A549 (cell line): ENCODE data around the gene IL1R1. TPM values are rescaled to one million over a fixed set of nuclear protein-coding genes. Genes with fewer than 3 reads are reported as not detected.

Source experiments
- ATAC-seq, 2 experiments: fragments of 200-7000 bp in 1 of 2; fragments of >200 bp in 1 of 2; cut with Nextera tagmentation in 1 of 2; cut with Tn5 transposase in 1 of 2; 3 replicates each; pipeline versions ENCODE4 v1.8.0 to v1.9.1; 2018 to 2020; ENCODE audit warnings: mild to moderate bottlenecking in 1 of 2, moderate library complexity in 1 of 2
- CTCF ChIA-PET: fragments of 300-600 bp; sonication (Branson Sonifier 250); formaldehyde crosslinking; extraction: SDS; loops from one replicate; lab custom pipeline; 2021; ENCODE audit warnings: antibody characterized with exemption, inconsistent platforms; lab: Yijun Ruan, JAX
- POLR2A ChIA-PET: fragments of 350-600 bp; formaldehyde crosslinking; extraction: SDS; loops from one replicate; lab custom pipeline; 2021; ENCODE audit warnings: antibody characterized with exemption, inconsistent platforms; lab: Yijun Ruan, JAX
- DNase-seq, 2 experiments: peaks; one replicate each; pipeline versions ENCODE4 v3.0.0 to v3.0.0-alpha.2; 2011 to 2016; ENCODE audit warnings: low read depth in 1 of 2, low spot score in 1 of 2
- FAIRE-seq: peaks from 2 replicates; lab custom pipeline; 2011; peaks lifted over from hg19 to GRCh38; lab: Jason Lieb, UNC
- H3K27ac ChIP-seq, 2 experiments: fragments of >200 bp; sonication (Bioruptor Twin); formaldehyde crosslinking; 3 replicates each; pipeline ENCODE4 v1.5.1; 2016 to 2017
- H3K4me1 ChIP-seq: fragments of >200 bp; sonication (Bioruptor Twin); formaldehyde crosslinking; 3 replicates; pipeline ENCODE4 v1.6.1; 2016
- H3K4me2 ChIP-seq: fragments of >200 bp; sonication (Bioruptor Twin); formaldehyde crosslinking; 3 replicates; pipeline ENCODE4 v1.6.1; 2016
- H3K4me3 ChIP-seq: fragments of >200 bp; sonication (Bioruptor Twin); formaldehyde crosslinking; 3 replicates; pipeline ENCODE4 v1.5.1; 2016
- H3K9me3 ChIP-seq: fragments of >200 bp; sonication (Bioruptor Twin); formaldehyde crosslinking; 3 replicates; pipeline ENCODE4 v1.6.1; 2016
- BHLHE40 ChIP-seq: IDR thresholded peaks from 2 replicates; pipeline ENCODE4 v1.6.1; 2012; ENCODE audit warnings: low read depth, low read length, inconsistent platforms
- CBX8 ChIP-seq: fragments of 200-600 bp; sonication (generic); IDR thresholded peaks from 2 replicates; pipeline ENCODE4 v1.6.1; 2016
- CHD4 ChIP-seq: fragments of 200-600 bp; sonication (generic); IDR thresholded peaks from 2 replicates; pipeline ENCODE4 v1.6.1; 2016; ENCODE audit warnings: antibody characterized with exemption, mild to moderate bottlenecking, borderline replicate concordance
- EHMT2 ChIP-seq: fragments of 200-600 bp; sonication (generic); IDR thresholded peaks from 2 replicates; pipeline ENCODE4 v1.6.1; 2016; ENCODE audit warnings: antibody characterized with exemption, low read depth, mild to moderate bottlenecking, moderate library complexity
- ESRRA ChIP-seq: fragments of 150-350 bp; IDR thresholded peaks from 2 replicates; pipeline ENCODE4 v1.6.1; 2014; ENCODE audit warnings: mild to moderate bottlenecking, low read length, borderline replicate concordance
- FOSL2 ChIP-seq, 2 experiments: fragments of 450-650 bp in 1 of 2; fragments of >200 bp in 1 of 2; sonication (Bioruptor Twin) in 1 of 2; formaldehyde crosslinking; IDR thresholded peaks; 2 replicates each; pipeline versions ENCODE4 v1.5.0 to v1.6.1; 2016 to 2020; ENCODE audit warnings: mild to moderate bottlenecking in 1 of 2, moderate library complexity in 1 of 2
- FOXS1 ChIP-seq: fragments of 250-450 bp; sonication (Bioruptor Pico); IDR thresholded peaks from 2 replicates; pipeline ENCODE4 v1.5.0; 2020; ENCODE audit warnings: mild to moderate bottlenecking, moderate library complexity
- HOXA7 ChIP-seq: fragments of 250-450 bp; sonication (Bioruptor Pico); IDR thresholded peaks from 2 replicates; pipeline ENCODE4 v1.5.0; 2020; ENCODE audit warnings: mild to moderate bottlenecking, moderate library complexity
- JUN ChIP-seq, 2 experiments: fragments of >200 bp; sonication (Bioruptor Twin); formaldehyde crosslinking; IDR thresholded peaks; 2 replicates in 1 of 2; 3 replicates in 1 of 2; pipeline ENCODE4 v1.6.1; 2016 to 2017
- JUNB ChIP-seq: fragments of >200 bp; sonication (Bioruptor Twin); formaldehyde crosslinking; IDR thresholded peaks from 2 replicates; pipeline ENCODE4 v1.6.1; 2016
- KDM5A ChIP-seq: fragments of 200-600 bp; sonication (generic); IDR thresholded peaks from 2 replicates; pipeline ENCODE4 v1.6.1; 2016; ENCODE audit warnings: antibody characterized with exemption, mild to moderate bottlenecking
- MAFK ChIP-seq: fragments of 450-650 bp; IDR thresholded peaks from 2 replicates; pipeline ENCODE4 v1.6.1; 2014; ENCODE audit not compliant: partially characterized antibody
- MYC ChIP-seq: IDR thresholded peaks from 2 replicates; pipeline ENCODE4 v1.6.1; 2012; ENCODE audit warnings: mild to moderate bottlenecking, inconsistent platforms, low read length, improper control_type of control experiment, borderline replicate concordance
- POLR2A ChIP-seq: IDR thresholded peaks from 2 replicates; pipeline ENCODE4 v1.6.1; 2012; ENCODE audit warnings: mild to moderate bottlenecking, low read length
- RARB ChIP-seq: fragments of 250-450 bp; sonication (Bioruptor Pico); IDR thresholded peaks from 2 replicates; pipeline ENCODE4 v1.8.0; 2021; ENCODE audit warnings: mild to moderate bottlenecking, moderate library complexity
- SMC3 ChIP-seq: fragments of >200 bp; sonication (Bioruptor Twin); formaldehyde crosslinking; IDR thresholded peaks from 3 replicates; pipeline ENCODE4 v1.6.1; 2018; ENCODE audit warnings: inconsistent platforms
- ZC3H11A ChIP-seq: fragments of 450-650 bp; IDR thresholded peaks from 2 replicates; pipeline ENCODE4 v1.6.1; 2014; ENCODE audit warnings: antibody characterized with exemption, mild to moderate bottlenecking
- ZNF302 ChIP-seq: fragments of 250-450 bp; sonication (Bioruptor Pico); IDR thresholded peaks from 2 replicates; pipeline ENCODE4 v1.9.0; 2021; ENCODE audit warnings: inconsistent platforms, mild to moderate bottlenecking, moderate library complexity
- WGBS: methylation state at CpG from one replicate; pipeline ENCODE4 v1.1.6; 2017; ENCODE audit errors: missing lambda C conversion rate; 5-methylcytosine and 5-hydroxymethylcytosine counted together
- polyA plus RNA-seq, 4 experiments: library from polyadenylated mRNA; depleted of rRNA in 3 of 4; stranded (reverse); fragments of >200 nt; fragmentation: RNase III in 1 of 4; extraction: RNeasy Plus Mini Kit Qiagen cat#74134 plus additional on column Dnase treatment in 1 of 4; gene quantifications; 2 replicates in 3 of 4; 3 replicates in 1 of 4; pipeline ENCODE4 v1.2.3, GENCODE V29; 2011 to 2017
- TF ChIP-seq, protein P1 (sequence below): IDR thresholded peaks from 2 replicates; pipeline ENCODE4 v1.6.1; 2012
- TF ChIP-seq, protein P2 (sequence below): fragments of 250-450 bp; sonication (Bioruptor Pico); IDR thresholded peaks from 2 replicates; pipeline ENCODE4 v1.5.0; 2020; ENCODE audit warnings: low read depth, mild to moderate bottlenecking, moderate library complexity
- TF ChIP-seq, protein P3 (sequence below): IDR thresholded peaks from 2 replicates; pipeline ENCODE4 v1.6.1; 2012; ENCODE audit warnings: low read depth, borderline replicate concordance
- TF ChIP-seq, protein P4 (sequence below): IDR thresholded peaks from 2 replicates; pipeline ENCODE4 v1.6.1; 2012
- TF ChIP-seq, protein P5 (sequence below): fragments of >200 bp; sonication (Bioruptor Twin); formaldehyde crosslinking; IDR thresholded peaks from 3 replicates; pipeline ENCODE4 v1.5.1; 2016

IL1R1 gene
- polyA plus RNA-seq, 2 of the 4 experiments (the other 2 are of a cell fraction) = 32.5 to 34.7 TPM

DNA sequence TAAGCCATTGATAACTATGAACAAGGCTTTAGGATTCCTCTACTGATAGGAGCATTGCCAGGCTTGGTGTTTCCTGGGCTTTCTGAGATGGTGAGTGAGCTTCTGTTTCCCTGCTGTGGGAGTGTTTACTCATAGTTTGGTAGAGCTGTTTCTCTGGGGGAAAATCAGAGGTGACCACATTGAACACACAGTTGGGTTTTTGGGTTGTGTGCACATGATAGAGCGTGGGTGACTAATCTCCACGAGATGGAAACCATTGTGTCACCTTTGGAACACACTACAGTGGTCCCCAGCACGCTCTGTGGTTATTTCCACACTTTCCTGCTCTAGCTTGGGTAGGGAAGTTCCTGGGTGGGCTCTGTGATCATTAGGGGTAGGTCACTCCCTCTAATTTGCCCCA lies 5.4 kb downstream of the IL1R1 start:
- Histone ChIP-seq H3K4me3 (no peak overlapping the region), H3K4me2 (no peak overlapping the region), H3K27ac (no peak overlapping the region), H3K4me1 (no peaks in the 10 kb centered on the region)
- DNase-seq = no peak
- no peak for ATAC-seq
- no peak for TF ChIP-seq FOXS1 (CRISPR knock-in tag)
- TF ChIP-seq ESRRA = no peak
- TF ChIP-seq, all 56 proteins: peak for 0
- ChIA-PET CTCF (interaction anchor here (1.0 to 1.9 kb wide), 2 partner anchors 86 to 128 kb away, joined by 3 to 8 read pairs; no protein-coding TSS in a partner anchor), POLR2A (no interaction called here)
- WGBS = 95% methylated on average over 3 of the region's 3 CpGs
- H3K9me3 ChIP-seq = peaks cover 79% of the 10 kb centered on the region
- FAIRE-seq = no peak

DNA sequence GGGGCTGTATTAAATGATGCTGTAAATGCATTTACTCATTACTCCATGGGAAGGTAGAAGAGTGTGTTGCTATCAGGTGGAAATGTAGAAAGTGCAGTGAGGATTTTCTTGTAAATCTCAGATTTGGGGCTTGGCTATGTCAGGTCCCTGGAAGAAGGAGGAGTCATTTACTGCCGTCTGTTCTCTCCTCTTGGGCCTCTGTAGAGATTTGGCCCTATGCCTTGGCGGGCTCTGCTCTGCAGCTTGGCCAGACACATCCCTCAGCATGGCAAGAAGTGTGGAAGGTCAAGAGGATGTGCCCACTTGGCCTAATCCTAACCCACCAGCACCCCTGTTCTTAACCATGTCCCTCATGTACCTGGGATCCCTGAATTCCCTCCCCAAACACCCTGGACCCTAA lies 6.7 kb downstream of the IL1R1 start:
- CTCF ChIA-PET = interaction anchor here (0.9 to 1.9 kb wide), 5 partner anchors 17 to 265 kb away, joined by 3 to 8 read pairs (median 4); no protein-coding TSS in a partner anchor
- ATAC-seq (no peak), DNase-seq (no peak), FAIRE-seq (no peak)
- Histone ChIP-seq H3K4me3 (no peak overlapping the region), H3K4me1 (no peaks in the 10 kb centered on the region), H3K4me2 (no peak overlapping the region), H3K9me3 (peaks cover 69% of the 10 kb centered on the region), H3K27ac (no peak overlapping the region)
- 95% methylated on average over 2 of the region's 2 CpGs for WGBS
- POLR2A ChIA-PET = no interaction called here
- TF ChIP-seq, protein P1, sequence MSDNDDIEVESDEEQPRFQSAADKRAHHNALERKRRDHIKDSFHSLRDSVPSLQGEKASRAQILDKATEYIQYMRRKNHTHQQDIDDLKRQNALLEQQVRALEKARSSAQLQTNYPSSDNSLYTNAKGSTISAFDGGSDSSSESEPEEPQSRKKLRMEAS = no peak
- TF ChIP-seq MAFK (no peak), ZNF302 (CRISPR knock-in tag) (no peak), RARB (CRISPR knock-in tag) (no peak), EHMT2 (no peak), JUN (IDR thresholded peaks at IDR 0.05) (no peak), SMC3 (no peak), ESRRA (no peak), POLR2A (no peak), KDM5A (no peak), HOXA7 (CRISPR knock-in tag) (no peak), CHD4 (no peak), ZC3H11A (no peak), MYC (no peak), FOXS1 (CRISPR knock-in tag) (no peak)
- TF ChIP-seq, protein P2, sequence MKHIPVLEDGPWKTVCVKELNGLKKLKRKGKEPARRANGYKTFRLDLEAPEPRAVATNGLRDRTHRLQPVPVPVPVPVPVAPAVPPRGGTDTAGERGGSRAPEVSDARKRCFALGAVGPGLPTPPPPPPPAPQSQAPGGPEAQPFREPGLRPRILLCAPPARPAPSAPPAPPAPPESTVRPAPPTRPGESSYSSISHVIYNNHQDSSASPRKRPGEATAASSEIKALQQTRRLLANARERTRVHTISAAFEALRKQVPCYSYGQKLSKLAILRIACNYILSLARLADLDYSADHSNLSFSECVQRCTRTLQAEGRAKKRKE (CRISPR knock-in tag) = no peak

DNA sequence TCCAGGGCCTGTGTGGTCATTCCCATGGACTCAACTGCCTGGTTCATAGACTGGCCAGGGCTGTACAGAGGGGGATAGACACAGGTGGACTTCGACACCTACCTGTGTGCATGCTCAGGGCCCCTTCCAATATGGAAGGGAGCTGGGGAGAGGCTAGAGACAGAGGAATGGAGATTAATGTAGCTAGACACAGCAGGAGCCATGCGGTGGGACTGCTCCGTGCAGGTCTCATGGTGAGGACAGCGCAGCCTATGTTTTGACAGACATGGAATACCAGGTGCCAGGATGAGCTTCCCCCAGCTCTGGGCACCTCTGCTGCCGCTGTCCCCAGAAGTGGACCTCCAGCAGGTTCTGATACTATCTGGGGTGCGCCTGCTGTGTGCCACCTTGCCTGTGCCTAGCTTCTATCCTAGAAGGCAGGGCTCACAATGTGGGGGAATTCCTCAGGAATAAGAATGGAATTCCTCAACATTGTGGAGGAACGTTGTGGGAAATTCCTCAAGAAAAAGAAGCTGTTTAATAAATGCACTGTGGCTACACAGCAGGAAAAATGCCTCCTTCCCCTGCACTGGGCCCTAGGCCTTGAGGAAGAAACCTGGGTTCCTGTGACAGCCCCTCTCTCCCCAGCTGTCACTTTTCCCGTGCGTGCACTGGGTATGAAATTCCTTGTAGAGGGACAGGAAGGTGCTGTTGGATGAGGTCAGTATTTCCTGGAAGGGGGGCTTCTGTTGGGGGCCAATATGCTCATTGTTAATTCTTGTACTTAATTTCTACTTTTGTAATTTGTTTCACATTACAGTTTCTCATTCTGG lies 7.3 kb downstream of the IL1R1 start:
- WGBS = 92% methylated on average over 9 of the region's 9 CpGs
- DNase-seq = no peak
- TF ChIP-seq ZC3H11A (no peak), JUNB (no peak), BHLHE40 (no peak), KDM5A (no peak), EHMT2 (no peak), FOSL2 (IDR thresholded peaks at IDR 0.05) (no peak), FOSL2 (CRISPR knock-in tag; IDR thresholded peaks at IDR 0.05) (no peak), RARB (CRISPR knock-in tag) (no peak), CBX8 (no peak)
- TF ChIP-seq, protein P3, sequence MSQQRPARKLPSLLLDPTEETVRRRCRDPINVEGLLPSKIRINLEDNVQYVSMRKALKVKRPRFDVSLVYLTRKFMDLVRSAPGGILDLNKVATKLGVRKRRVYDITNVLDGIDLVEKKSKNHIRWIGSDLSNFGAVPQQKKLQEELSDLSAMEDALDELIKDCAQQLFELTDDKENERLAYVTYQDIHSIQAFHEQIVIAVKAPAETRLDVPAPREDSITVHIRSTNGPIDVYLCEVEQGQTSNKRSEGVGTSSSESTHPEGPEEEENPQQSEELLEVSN = no peak
- TF ChIP-seq, protein P4, sequence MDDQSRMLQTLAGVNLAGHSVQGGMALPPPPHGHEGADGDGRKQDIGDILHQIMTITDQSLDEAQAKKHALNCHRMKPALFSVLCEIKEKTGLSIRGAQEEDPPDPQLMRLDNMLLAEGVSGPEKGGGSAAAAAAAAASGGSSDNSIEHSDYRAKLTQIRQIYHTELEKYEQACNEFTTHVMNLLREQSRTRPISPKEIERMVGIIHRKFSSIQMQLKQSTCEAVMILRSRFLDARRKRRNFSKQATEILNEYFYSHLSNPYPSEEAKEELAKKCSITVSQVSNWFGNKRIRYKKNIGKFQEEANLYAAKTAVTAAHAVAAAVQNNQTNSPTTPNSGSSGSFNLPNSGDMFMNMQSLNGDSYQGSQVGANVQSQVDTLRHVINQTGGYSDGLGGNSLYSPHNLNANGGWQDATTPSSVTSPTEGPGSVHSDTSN = no peak
- TF ChIP-seq, protein P5, sequence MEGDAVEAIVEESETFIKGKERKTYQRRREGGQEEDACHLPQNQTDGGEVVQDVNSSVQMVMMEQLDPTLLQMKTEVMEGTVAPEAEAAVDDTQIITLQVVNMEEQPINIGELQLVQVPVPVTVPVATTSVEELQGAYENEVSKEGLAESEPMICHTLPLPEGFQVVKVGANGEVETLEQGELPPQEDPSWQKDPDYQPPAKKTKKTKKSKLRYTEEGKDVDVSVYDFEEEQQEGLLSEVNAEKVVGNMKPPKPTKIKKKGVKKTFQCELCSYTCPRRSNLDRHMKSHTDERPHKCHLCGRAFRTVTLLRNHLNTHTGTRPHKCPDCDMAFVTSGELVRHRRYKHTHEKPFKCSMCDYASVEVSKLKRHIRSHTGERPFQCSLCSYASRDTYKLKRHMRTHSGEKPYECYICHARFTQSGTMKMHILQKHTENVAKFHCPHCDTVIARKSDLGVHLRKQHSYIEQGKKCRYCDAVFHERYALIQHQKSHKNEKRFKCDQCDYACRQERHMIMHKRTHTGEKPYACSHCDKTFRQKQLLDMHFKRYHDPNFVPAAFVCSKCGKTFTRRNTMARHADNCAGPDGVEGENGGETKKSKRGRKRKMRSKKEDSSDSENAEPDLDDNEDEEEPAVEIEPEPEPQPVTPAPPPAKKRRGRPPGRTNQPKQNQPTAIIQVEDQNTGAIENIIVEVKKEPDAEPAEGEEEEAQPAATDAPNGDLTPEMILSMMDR = no peak
- no peak for FAIRE-seq
- H3K9me3 ChIP-seq = peaks cover 63% of the 10 kb centered on the region
- no peak overlapping the region for H3K4me2 ChIP-seq
- no peak overlapping the region for H3K4me3 ChIP-seq
- ChIA-PET POLR2A (no interaction called here), CTCF (interaction anchor here (0.9 to 1.9 kb wide), 5 partner anchors 16 to 266 kb away, joined by 3 to 8 read pairs (median 4); no protein-coding TSS in a partner anchor)
- no peak overlapping the region for H3K27ac ChIP-seq
- no peak for ATAC-seq
- H3K4me1 ChIP-seq = no peaks in the 10 kb centered on the region
